Urinary bladder (tissue), 4 donors: ENCODE data around the gene TBCC. TPM values are rescaled to one million over a fixed set of nuclear protein-coding genes. Genes with fewer than 3 reads are reported as not detected.

ENCODE experiments used
- DNase-seq: peaks from one replicate; pipeline ENCODE4 v3.0.0-alpha.2; 2015; ENCODE audit errors: extremely low spot score
- H3K27ac ChIP-seq: one replicate; pipeline ENCODE4 v1.5.1; 2013; ENCODE audit warnings: low read depth, mild to moderate bottlenecking, moderate library complexity
- H3K36me3 ChIP-seq: one replicate; pipeline ENCODE4 v1.6.1; 2013; ENCODE audit warnings: mild to moderate bottlenecking, moderate library complexity; ENCODE audit not compliant: insufficient read depth
- H3K4me1 ChIP-seq: one replicate; pipeline ENCODE4 v1.6.1; 2013; ENCODE audit warnings: mild to moderate bottlenecking, moderate library complexity; ENCODE audit not compliant: insufficient read depth
- H3K4me3 ChIP-seq: one replicate; pipeline ENCODE4 v1.5.1; 2013; ENCODE audit warnings: low read depth, low read length
- WGBS: extraction: QIAGEN DNeasy Blood & Tissue Kit; methylation state at CpG from one replicate; pipeline ENCODE4 v1.1.7; 2013; 5-methylcytosine and 5-hydroxymethylcytosine counted together
- polyA plus RNA-seq: library from polyadenylated mRNA; stranded (reverse); fragments of 200-250 nt; gene quantifications from one replicate; pipeline ENCODE4 v1.2.3, GENCODE V29; 2013
- total RNA-seq: library from RNA; depleted of rRNA; stranded (reverse); fragments of >200 nt; gene quantifications from one replicate; pipeline ENCODE4 v1.2.3, GENCODE V29; 2014
- donor health status: healthy with polysubstance abuse.
- donor health status: healthy.

Gene TBCC
- total and polyA plus RNA-seq, 2 donors, result 29.8 to 31.4 TPM

DNA sequence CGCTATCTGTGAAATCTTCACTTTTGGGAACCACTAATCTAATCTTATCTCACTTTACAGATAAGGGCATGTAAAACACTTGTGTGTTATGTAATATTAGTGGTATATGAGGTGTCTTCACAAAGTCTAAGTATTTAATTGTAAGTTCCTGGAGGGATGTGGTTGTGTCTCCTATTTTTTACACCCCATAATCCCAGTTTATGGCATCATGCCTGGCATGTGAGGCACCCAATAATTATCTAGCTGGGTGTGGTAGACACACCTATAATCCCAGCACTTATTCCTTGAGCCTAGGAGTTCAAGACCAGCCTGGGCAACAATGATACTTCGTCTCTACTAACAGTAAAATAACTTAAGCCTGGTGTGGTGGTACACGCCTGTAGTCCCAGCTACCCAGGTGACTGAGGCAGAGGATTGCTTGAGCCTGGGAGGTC, 16.5 kb upstream of the TBCC start:
- no peak overlapping the region for H3K27ac ChIP-seq
- 87% methylated on average over 3 of the region's 3 CpGs for WGBS
- no peak for DNase-seq
- H3K36me3 ChIP-seq, result no peaks in the 10 kb centered on the region
- H3K4me3 ChIP-seq, result no peak overlapping the region
- H3K4me1 ChIP-seq, result no peaks in the 10 kb centered on the region

DNA sequence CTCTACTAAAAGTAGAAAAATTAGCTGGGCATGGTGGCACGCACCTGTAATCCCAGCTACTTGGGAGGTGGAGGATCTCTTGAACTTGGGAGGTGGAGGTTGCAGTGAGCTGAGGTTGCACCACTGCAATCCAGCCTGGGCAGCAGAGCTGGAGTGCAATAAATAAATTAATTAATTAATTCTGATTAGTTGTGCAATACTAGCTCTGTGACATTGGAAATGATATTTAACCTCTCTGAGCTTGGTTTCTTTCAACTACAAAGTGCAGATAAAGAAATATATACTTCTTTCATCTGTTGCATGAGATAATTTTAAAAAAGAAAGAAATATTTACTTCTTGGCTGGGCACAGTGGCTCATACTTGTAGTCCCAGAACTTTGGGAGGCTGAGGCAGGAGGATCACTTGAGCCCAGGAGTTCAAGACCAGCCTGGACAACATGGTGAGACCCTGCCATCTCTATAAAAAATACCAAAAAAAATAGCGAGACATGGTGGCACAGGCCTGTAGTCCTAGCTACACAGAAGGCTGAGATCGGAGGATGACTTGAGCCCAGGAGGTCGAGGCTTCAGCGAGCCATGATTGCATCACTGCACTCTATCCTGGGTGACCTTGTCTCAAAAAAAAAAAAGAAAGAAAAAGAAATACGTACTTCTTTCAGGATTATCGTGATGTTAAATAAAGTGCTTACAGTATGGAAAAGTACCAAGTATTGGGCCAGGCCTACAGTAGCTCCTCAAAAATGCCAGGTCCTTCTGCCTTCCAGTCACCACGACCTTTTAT, 15.6 kb upstream of the TBCC start:
- H3K27ac ChIP-seq, result no peak overlapping the region
- no peaks in the 10 kb centered on the region for H3K36me3 ChIP-seq
- WGBS, result 87% methylated on average over 8 of the region's 8 CpGs
- H3K4me3 ChIP-seq, result no peak overlapping the region
- no peak for DNase-seq
- H3K4me1 ChIP-seq, result no peaks in the 10 kb centered on the region

- H3K36me3 ChIP-seq, result no peaks in the 10 kb centered on the region
- no peaks in the 10 kb centered on the region for H3K4me1 ChIP-seq
- no peak overlapping the region for H3K4me3 ChIP-seq
- H3K27ac ChIP-seq, result no peak overlapping the region
- WGBS, result 89% methylated on average over 3 of the region's 3 CpGs
- DNase-seq, result no peak
Observed at GRCh38 chr6:42758756-42759430, 13.0 kb upstream of the TBCC start.

GRCh38 chr6:42756722-42757121, 10.8 kb upstream of the TBCC start:
- Histone ChIP-seq H3K27ac (no peak overlapping the region), H3K4me3 (no peak overlapping the region), H3K4me1 (no peaks in the 10 kb centered on the region), H3K36me3 (no peaks in the 10 kb centered on the region)
- WGBS, result 90% methylated on average over 7 of the region's 7 CpGs
- DNase-seq, result no peak

DNA sequence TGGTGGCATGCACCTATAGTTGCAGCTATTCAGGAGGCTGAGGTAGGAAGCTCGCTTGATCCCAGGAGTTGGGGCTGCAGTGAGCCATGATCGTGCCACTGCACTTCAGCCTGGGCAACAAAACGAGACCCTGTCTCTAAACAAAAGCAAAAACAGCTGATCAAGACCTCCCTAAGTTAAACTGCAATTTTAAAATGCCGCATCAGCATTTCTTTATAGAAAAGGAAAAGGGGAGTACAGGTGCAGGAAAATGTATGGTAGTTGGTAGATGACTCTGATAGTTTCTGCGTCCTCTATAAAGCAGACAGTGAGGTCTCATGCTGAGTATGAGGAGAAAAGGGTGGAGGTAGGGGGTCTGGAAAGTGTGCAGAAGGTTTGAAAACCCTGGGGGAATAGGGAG, 8.9 kb upstream of the TBCC start:
- Histone ChIP-seq H3K4me1 (no peaks in the 10 kb centered on the region), H3K27ac (no peak overlapping the region), H3K36me3 (no peaks in the 10 kb centered on the region), H3K4me3 (no peak overlapping the region)
- no peak for DNase-seq
- 93% methylated on average over 5 of the region's 5 CpGs for WGBS

DNA sequence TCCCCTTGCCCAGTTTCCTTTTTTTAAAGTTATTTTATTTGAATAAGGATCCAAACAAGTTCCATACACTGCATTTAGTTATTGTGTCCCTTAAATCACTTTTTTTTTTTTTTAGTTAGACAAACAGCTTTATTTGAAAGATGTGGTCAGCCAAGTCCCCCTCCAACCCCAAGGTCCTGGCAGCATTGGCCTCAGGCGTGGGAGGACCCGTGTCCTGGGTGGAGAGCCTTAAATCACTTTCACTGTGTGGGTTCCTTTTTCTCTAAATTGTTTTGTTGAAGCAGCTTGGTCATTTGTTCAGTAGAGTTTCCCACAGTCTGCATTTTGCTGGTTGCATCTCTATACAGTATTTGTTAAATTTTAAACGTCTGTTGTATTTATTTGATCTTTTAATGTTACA, 5.2 kb upstream of the TBCC start:
- Histone ChIP-seq H3K4me1 (no peaks in the 10 kb centered on the region), H3K36me3 (no peaks in the 10 kb centered on the region), H3K4me3 (no peak overlapping the region), H3K27ac (no peak overlapping the region)
- 72% methylated on average over 3 of the region's 3 CpGs for WGBS
- no peak for DNase-seq

DNA sequence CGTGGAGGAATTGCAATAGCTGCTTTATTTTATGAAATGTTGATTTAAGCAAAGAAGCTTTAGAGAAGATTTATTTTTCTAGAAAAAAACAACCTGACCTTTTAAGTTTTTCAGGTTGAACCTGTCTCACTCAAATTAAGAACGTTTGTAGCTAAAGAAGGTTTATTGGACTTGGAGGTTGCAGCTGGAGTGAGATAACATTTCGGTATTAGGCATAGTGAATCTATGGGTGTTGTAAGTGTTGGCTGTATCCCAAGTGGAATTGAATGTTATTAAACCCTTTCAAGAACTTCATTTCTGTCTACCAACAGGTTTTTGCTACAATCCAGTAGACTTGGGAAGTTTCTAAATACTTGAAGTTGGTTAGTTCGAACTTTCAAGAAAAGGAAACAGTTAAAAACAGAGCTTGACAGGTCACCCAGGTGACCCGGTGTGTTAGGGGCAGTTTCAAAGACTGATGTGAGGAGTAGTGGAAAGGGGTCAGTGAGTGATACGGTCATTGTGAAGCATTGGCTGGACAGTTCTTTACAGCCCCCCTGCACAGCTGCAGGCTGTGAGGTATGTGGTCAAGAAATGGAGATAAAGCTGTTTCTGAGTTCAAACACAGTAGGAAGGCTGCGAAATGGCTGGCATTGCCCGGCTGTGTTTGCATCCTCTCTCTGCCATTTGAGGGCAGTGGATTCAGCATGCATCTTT, 2.4 kb upstream of the TBCC start:
- no peak overlapping the region for H3K4me3 ChIP-seq
- H3K4me1 ChIP-seq, result no peaks in the 10 kb centered on the region
- no peak overlapping the region for H3K27ac ChIP-seq
- H3K36me3 ChIP-seq, result no peaks in the 10 kb centered on the region
- 45% methylated on average over 8 of the region's 8 CpGs for WGBS
- DNase-seq, result no peak

- WGBS, result under 1% methylated on average over 55 of the region's 55 CpGs
- Histone ChIP-seq H3K27ac (peak overlapping the region; percentile 90), H3K4me3 (peak overlapping the region; percentile 87), H3K36me3 (no peaks in the 10 kb centered on the region), H3K4me1 (no peaks in the 10 kb centered on the region)
- peak; percentile 80 for DNase-seq
Observed at GRCh38 chr6:42746463-42747391, 824 bp upstream of the TBCC start.

GRCh38 chr6:42745083-42745639, 742 bp downstream of the TBCC start:
- no peak overlapping the region for H3K27ac ChIP-seq
- WGBS, result 2% methylated on average over 29 of the region's 29 CpGs
- H3K4me1 ChIP-seq, result no peaks in the 10 kb centered on the region
- H3K36me3 ChIP-seq, result no peaks in the 10 kb centered on the region
- no peak for DNase-seq
- peak overlapping the region; percentile 82 for H3K4me3 ChIP-seq

DNA sequence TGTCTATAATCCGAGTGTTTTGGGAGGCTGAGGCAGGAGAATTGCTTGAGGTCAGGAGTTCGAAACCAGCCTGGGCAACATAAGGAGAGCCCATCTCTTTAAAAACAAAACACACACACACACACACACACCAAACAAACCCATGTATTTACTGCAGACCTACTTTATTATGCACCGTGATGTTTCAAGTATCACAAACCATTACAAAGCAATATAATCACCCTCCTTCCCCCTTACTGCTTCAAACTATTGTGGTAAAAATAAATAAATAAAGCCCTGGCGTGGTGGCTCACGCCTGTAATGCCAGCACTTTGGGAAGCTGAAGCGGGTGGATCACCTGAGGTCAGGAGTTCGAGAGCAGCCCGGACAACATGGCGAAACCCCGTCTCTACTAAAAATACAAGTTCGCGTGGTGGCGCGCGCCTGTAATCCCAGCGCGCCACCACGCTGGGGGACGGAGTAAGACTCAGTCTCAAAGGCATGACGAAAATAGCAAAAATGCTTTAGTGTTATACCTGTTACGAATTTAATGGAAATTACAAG, 1.5 kb downstream of the TBCC start:
- Histone ChIP-seq H3K4me1 (no peaks in the 10 kb centered on the region), H3K36me3 (no peaks in the 10 kb centered on the region), H3K4me3 (peak overlapping the region; percentile 82), H3K27ac (no peak overlapping the region)
- 42% methylated on average over 21 of the region's 21 CpGs for WGBS
- no peak for DNase-seq

DNA sequence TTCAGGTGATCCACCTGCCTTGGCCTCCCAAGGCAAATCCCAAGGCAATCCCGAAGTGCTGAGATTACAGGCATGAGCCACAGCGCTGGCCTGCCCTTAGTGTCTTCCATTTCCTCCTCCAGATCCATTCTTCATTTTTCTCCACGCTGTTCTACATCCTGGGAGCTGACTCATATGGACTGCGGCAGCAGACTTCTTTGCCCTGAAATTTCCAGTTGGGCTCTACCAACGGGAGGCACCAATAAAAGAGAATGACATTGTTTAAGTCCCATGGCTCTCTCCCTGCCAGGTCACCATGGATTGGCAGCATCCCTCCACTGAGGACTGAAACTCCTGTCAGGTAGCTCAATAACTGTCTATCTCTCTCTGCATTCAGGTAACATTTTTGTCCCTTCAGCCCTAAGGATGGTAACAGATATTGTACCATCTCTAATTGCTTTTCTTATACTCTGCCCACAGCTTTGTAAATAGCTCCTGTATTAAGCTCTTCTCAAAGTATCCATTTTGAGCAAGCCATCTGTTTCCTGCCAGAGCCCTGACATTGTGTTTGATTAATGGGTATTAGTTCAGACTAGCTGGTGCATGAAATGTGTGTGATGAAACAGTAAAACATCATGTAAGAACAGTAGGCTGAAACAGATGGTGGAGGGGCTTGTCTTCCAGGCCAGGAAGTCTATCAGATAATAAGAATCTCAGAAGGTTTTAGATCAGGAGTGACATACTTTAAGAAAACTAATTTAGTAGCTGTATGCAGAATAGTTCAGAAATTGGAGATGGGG, 3.6 kb downstream of the TBCC start:
- Histone ChIP-seq H3K4me1 (no peaks in the 10 kb centered on the region), H3K4me3 (no peak overlapping the region), H3K36me3 (no peaks in the 10 kb centered on the region), H3K27ac (no peak overlapping the region)
- no peak for DNase-seq
- WGBS, result 75% methylated on average over 5 of the region's 5 CpGs

DNA sequence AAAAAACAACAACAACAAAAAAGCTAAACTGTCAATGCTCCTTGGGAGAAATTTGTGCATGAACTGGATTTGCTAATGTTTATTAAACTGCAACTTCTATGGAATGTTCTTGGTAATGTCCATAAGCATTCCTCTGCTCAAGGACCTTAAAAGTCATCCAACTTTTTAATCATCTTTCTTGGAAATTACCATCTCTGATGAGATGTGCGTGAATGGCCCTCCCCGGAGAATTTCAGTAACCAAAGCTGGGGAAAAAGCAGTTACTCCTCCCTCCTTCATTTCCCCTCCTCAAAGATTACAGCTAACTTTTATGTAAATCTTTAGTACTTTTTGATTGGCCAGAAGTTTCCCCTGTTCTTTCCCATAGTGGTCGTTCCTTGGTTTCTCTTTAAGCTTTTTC, 5.2 kb downstream of the TBCC start:
- no peak overlapping the region for H3K27ac ChIP-seq
- no peak for DNase-seq
- no peaks in the 10 kb centered on the region for H3K36me3 ChIP-seq
- WGBS, result 57% methylated on average over 3 of the region's 3 CpGs
- H3K4me1 ChIP-seq, result no peaks in the 10 kb centered on the region
- no peak overlapping the region for H3K4me3 ChIP-seq
